ENCODE measurements around the gene WASL.
A peak's percentile ranks its signal among the peaks of the same experiment; 100 is the strongest.
"Not testable (repeated sequence)": the region's sequence is repeated elsewhere in the genome, so short reads cannot be mapped to it uniquely, and the experiment has no call there.

The WASL gene

DNA sequence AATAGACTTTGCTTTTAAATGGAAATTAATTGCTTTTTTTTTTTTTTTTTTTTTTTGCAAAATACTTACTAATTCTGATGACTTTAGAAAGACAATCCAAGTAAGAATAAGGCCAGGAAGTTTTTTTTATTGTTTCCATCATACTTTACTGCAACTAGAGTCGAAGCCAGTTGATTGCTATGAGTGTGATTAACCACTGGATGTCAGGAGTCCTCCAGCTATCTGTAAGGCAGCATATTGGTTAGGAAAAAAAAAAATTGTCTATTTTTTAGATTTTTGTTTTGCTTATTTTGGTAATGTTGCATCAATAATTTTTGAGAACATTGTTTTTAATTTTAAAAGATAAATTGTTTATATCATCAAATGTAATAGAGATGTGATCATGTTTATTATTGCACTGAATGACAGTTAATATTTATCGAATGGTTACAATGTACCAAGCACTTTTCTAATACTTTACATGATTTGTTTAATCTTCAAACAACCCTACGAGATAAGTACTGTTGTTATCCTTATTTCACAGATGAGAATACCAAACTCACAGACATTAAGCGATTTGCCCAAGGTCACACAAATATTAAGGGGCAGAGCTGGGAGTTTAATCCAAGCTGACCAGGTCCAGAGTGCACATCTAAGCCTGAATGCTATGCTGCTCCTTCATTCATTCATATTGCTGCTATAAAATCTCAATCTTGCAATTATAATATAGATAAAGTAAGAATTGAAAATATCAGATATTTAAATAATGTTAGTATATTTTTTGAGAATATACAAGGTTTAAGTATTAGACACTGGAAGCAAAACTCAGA lies 113.0 kb downstream of the WASL start:
- peak; percentile 76 for DNase-seq (ENCODE audit: low read depth in 2 of 2)
- TF ChIP-seq, protein P1, sequence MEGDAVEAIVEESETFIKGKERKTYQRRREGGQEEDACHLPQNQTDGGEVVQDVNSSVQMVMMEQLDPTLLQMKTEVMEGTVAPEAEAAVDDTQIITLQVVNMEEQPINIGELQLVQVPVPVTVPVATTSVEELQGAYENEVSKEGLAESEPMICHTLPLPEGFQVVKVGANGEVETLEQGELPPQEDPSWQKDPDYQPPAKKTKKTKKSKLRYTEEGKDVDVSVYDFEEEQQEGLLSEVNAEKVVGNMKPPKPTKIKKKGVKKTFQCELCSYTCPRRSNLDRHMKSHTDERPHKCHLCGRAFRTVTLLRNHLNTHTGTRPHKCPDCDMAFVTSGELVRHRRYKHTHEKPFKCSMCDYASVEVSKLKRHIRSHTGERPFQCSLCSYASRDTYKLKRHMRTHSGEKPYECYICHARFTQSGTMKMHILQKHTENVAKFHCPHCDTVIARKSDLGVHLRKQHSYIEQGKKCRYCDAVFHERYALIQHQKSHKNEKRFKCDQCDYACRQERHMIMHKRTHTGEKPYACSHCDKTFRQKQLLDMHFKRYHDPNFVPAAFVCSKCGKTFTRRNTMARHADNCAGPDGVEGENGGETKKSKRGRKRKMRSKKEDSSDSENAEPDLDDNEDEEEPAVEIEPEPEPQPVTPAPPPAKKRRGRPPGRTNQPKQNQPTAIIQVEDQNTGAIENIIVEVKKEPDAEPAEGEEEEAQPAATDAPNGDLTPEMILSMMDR (IDR thresholded peaks at IDR 0.05; ENCODE audit: low read depth, low read length) = peak; percentile 64
- no peak overlapping the region for H3K4me3 ChIP-seq (replicated peaks in 1 of 2; ENCODE audit: low read depth in 2 of 2, low read length in 2 of 2)

DNA sequence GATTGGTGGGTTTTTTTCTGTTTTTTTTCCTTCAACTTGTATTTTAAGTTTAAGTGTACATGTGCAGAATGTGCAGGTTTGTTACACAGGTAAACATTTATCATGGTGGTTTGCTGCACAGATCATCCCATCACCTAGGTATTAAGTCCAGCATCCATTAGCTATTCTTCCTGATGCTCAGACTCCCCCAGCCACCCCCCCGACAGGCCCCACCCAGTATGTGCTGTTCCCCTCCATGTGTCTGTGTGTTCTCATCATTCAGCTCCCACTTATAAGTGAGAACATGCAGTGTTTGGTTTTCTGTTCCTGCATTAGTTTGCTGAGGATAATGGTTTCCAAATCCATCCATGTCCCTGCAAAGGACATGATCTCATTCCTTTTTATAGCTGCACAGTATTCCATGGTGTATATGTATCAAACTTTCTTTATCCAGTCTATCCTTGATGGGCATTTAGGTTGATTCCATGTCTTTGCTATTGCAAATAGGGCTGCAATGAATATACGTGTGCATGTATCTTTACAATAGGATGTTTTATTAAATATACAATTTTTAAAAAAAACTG lies 114.7 kb downstream of the WASL start:
- not testable (repeated sequence) for DNase-seq (ENCODE audit: low read depth in 2 of 2); H3K4me3 ChIP-seq (replicated peaks in 1 of 2; ENCODE audit: low read depth in 2 of 2, low read length in 2 of 2)

DNA sequence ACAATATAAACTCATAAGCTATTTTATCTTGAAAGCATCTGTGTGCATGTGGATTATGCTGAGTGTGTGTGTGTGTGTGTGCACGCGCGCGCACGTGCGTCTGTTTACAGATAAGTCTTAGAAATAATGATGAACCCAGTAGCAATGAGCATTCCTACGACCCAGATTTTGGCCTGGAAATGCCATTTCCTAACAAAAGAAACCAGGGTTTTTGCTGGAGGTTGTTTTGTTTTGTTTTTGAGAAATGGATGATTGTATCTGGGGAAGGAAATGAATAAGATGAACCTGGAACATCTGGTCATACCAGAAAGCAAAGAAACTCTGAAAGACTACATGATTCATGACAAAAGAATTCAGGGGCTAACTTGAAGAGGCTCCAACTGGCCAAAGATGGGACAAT lies 115.2 kb downstream of the WASL start:
- H3K4me3 ChIP-seq (replicated peaks in 1 of 2; ENCODE audit: low read depth in 2 of 2, low read length in 2 of 2) = no peak overlapping the region
- DNase-seq (ENCODE audit: low read depth in 2 of 2) = peak; percentile 86 to 96
- TF ChIP-seq, protein P1 (IDR thresholded peaks at IDR 0.05; ENCODE audit: low read depth, low read length) = no peak

DNA sequence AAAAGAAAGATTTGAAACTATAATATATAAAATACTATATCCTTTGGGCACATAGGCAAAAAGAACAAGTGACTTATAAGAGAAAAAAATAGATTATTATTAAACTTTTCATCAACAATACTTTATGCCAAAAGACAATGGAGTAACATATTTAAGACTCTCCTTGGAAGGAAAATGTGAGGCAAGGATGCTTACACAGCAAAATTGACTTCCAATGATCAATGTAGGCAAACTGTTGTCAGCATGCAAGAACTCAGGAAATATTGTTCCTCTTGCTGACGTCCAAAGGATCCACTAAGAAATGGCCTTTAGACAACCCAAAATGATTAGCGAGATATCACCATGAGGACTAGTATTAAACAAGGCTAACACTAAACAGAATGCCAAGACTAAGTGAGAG lies 116.0 kb downstream of the WASL start:
- no peak for DNase-seq (ENCODE audit: low read depth in 2 of 2)
- TF ChIP-seq, protein P1 (IDR thresholded peaks at IDR 0.05; ENCODE audit: low read depth, low read length) = no peak
- H3K4me3 ChIP-seq (replicated peaks in 1 of 2; ENCODE audit: low read depth in 2 of 2, low read length in 2 of 2) = no peak overlapping the region

All from cardiac fibroblast (primary cell).